B cell (primary cell): ENCODE measurements around the gene ASPG. TPM values are rescaled to one million over a fixed set of nuclear protein-coding genes. Genes with fewer than 3 reads are reported as not detected.

Source experiments
- ATAC-seq: fragments of 200-7000 bp; cut with Tn5 transposase; one replicate; pipeline ENCODE4 v1.10.0; 2021; ENCODE audit warnings: low read depth, mild to moderate bottlenecking, moderate number of reproducible peaks, moderate library complexity
- CTCF ChIA-PET: fragments of 350-600 bp; sonication (Branson Sonifier 250); formaldehyde crosslinking; loops from one replicate; lab custom pipeline; 2021; ENCODE audit warnings: antibody characterized with exemption, inconsistent platforms; lab: Charles Lee
- POLR2A ChIA-PET: fragments of 350-600 bp; sonication (Branson Sonifier 250); formaldehyde crosslinking; loops from one replicate; lab custom pipeline; 2021; ENCODE audit warnings: antibody characterized with exemption; lab: Charles Lee
- DNase-seq: peaks from one replicate; pipeline ENCODE4 v3.0.0; 2013
- H2AFZ ChIP-seq: 2 replicates; pipeline ENCODE4 v1.6.1; 2012; ENCODE audit warnings: mild to moderate bottlenecking, low read depth, low read length; ENCODE audit not compliant: insufficient read depth, poor library complexity, severe bottlenecking
- H3K27ac ChIP-seq, 2 donors: 1 replicate in 1 of 2; 2 replicates in 1 of 2; pipeline ENCODE4 v1.5.1; 2012 to 2013; ENCODE audit warnings: low read length in 2 of 2, mild to moderate bottlenecking in 2 of 2, moderate library complexity in 1 of 2
- H3K27me3 ChIP-seq, 4 experiments: fragments of 200-600 bp in 1 of 4; sonication (generic) in 1 of 4; replicated peaks in 1 of 4; 1 replicate in 2 of 4; 2 replicates in 2 of 4; pipeline versions ENCODE4 v1.6.1 to v1.7.0; 2013 to 2016; ENCODE audit warnings: low read length in 3 of 4, mild to moderate bottlenecking in 2 of 4, mixed read lengths in 1 of 4, moderate library complexity in 1 of 4; ENCODE audit not compliant: insufficient read depth in 4 of 4, control insufficient read depth in 3 of 4; ENCODE audit errors: control extremely low read depth in 1 of 4
- H3K36me3 ChIP-seq, 2 experiments: replicated peaks in 1 of 2; 1 replicate in 1 of 2; 2 replicates in 1 of 2; pipeline versions ENCODE4 v1.6.1 to v1.7.1; 2013; ENCODE audit warnings: low read length in 1 of 2; ENCODE audit not compliant: insufficient read depth in 2 of 2, control insufficient read depth in 1 of 2; ENCODE audit errors: control extremely low read depth in 1 of 2, extremely low read depth in 1 of 2
- H3K4me1 ChIP-seq, 2 donors: fragments of 200-600 bp in 1 of 2; sonication (generic) in 1 of 2; 1 replicate in 1 of 2; 2 replicates in 1 of 2; pipeline versions ENCODE4 v1.5.1 to v1.6.1; 2013 to 2017; ENCODE audit warnings: low read length in 2 of 2; ENCODE audit not compliant: control insufficient read depth in 2 of 2, insufficient read depth in 2 of 2
- H3K4me2 ChIP-seq: replicated peaks from 2 replicates; pipeline ENCODE3; 2012; ENCODE audit warnings: mild to moderate bottlenecking, low read depth, low read length; ENCODE audit not compliant: poor library complexity, severe bottlenecking
- H3K4me3 ChIP-seq, 5 experiments: fragments of 200-600 bp in 1 of 5; sonication (generic) in 1 of 5; 1 replicate in 3 of 5; 2 replicates in 2 of 5; pipeline versions ENCODE4 v1.5.1 to v1.7.0; 2011 to 2016; ENCODE audit warnings: low read length in 4 of 5, mild to moderate bottlenecking in 4 of 5, low read depth in 2 of 5, control low read depth in 1 of 5, moderate library complexity in 1 of 5; ENCODE audit not compliant: insufficient read depth in 1 of 5; ENCODE audit errors: control extremely low read depth in 1 of 5, extremely low read depth in 1 of 5
- H3K79me2 ChIP-seq: fragments of 200-600 bp; sonication (generic); one replicate; pipeline ENCODE4 v1.6.0; 2016; ENCODE audit warnings: low read length; ENCODE audit not compliant: control insufficient read depth, insufficient read depth
- H3K9ac ChIP-seq: fragments of 200-600 bp; sonication (generic); 2 replicates; pipeline ENCODE4 v1.6.1; 2017; ENCODE audit warnings: mild to moderate bottlenecking, low read length, moderate library complexity
- H3K9me3 ChIP-seq, 3 donors: one replicate each; pipeline versions ENCODE4 v1.6.1 to v1.7.1; 2013; ENCODE audit warnings: low read length in 2 of 3; ENCODE audit not compliant: control insufficient read depth in 2 of 3, insufficient read depth in 1 of 3; ENCODE audit errors: control extremely low read depth in 1 of 3
- H4K20me1 ChIP-seq: 2 replicates; pipeline ENCODE4 v1.6.0; 2012; ENCODE audit warnings: mild to moderate bottlenecking, low read length; ENCODE audit not compliant: insufficient read depth, control insufficient read depth, poor library complexity, severe bottlenecking
- H3K27ac Mint-ChIP-seq: one replicate; pipeline ENCODE4 v1.8.0; 2021; ENCODE audit warnings: mixed read lengths
- H3K27me3 Mint-ChIP-seq: one replicate; pipeline ENCODE4 v1.8.0; 2021; ENCODE audit warnings: mixed read lengths
- H3K4me1 Mint-ChIP-seq: one replicate; pipeline ENCODE4 v1.8.0; 2021; ENCODE audit warnings: mixed read lengths
- H3K4me3 Mint-ChIP-seq: one replicate; pipeline ENCODE4 v1.8.0; 2021; ENCODE audit warnings: mixed read lengths
- H3K9me3 Mint-ChIP-seq: one replicate; pipeline ENCODE4 v1.8.0; 2022; ENCODE audit warnings: mixed read lengths; ENCODE audit not compliant: insufficient read depth
- CTCF ChIP-seq: fragments of 200-600 bp; IDR thresholded peaks from one replicate; pipeline ENCODE4 v1.8.0; 2022; ENCODE audit warnings: antibody characterized with exemption, mild to moderate bottlenecking
- EZH2 ChIP-seq: IDR thresholded peaks from 2 replicates; pipeline ENCODE4 v1.6.1; 2012; ENCODE audit warnings: borderline replicate concordance, low read depth, mild to moderate bottlenecking, moderate library complexity, low read length; ENCODE audit not compliant: insufficient read depth, poor library complexity, severe bottlenecking
- WGBS: methylation state at CpG from one replicate; pipeline ENCODE4 v1.1.5; 2013; ENCODE audit warnings: missing lambda C conversion rate; ENCODE audit not compliant: insufficient coverage; 5-methylcytosine and 5-hydroxymethylcytosine counted together
- intact Hi-C: fragments of 100-400 bp; cut with micrococcal nuclease; formaldehyde crosslinking; loops from one replicate; pipeline ENCODE4 v1.10.0; 2022
- polyA plus RNA-seq: library from polyadenylated mRNA; depleted of rRNA; stranded (reverse); fragments of >200 nt; gene quantifications from 2 replicates; pipeline ENCODE4 v1.2.3, GENCODE V29; 2012
- total RNA-seq, 2 donors: library from RNA; stranded (reverse); fragments of 120-200 nt in 1 of 2; gene quantifications; 1 replicate in 1 of 2; 2 replicates in 1 of 2; pipeline versions ENCODE4 v1.2.3 to v1.2.4, GENCODE V29; 2013 to 2022

The ASPG gene
- total and polyA plus RNA-seq, 2 donors (not counting 1 experiment from before 2014, with no cell fraction given), result not detected

- DNase-seq, result peak; percentile 88
- H3K4me2 ChIP-seq, result peak overlapping the region; percentile 46
- peak; percentile 100 for TF ChIP-seq CTCF
- TF ChIP-seq EZH2, result no peak
- no peaks in the 10 kb centered on the region for H3K27me3 ChIP-seq
- intact Hi-C loops, result loop anchor here (1.0 kb wide), 2 partner anchors 16 to 53 kb away; no protein-coding TSS in a partner anchor
- Mint-ChIP-seq H3K27me3 (peaks cover 17% of the 10 kb centered on the region), H3K4me1 (peaks cover 6% of the 10 kb centered on the region), H3K9me3 (peaks cover 6% of the 10 kb centered on the region), H3K27ac (no peak overlapping the region), H3K4me3 (no peak overlapping the region)
- H3K9ac ChIP-seq, result no peak overlapping the region
- H2AFZ ChIP-seq, result peak overlapping the region; percentile 83
- H3K36me3 ChIP-seq, result no peaks in the 10 kb centered on the region
- no peak overlapping the region for H3K27ac ChIP-seq
- CTCF ChIA-PET, result interaction anchor here (0.7 to 1.9 kb wide), 22 partner anchors 9 to 603 kb away, joined by 3 to 18 read pairs (median 4); no protein-coding TSS in a partner anchor
- 4% methylated on average over 7 of the region's 7 CpGs for WGBS
- no peaks in the 10 kb centered on the region for H4K20me1 ChIP-seq
- H3K9me3 ChIP-seq, result peaks cover 0 to 10% (median 6%) of the 10 kb centered on the region in 3 donors
- H3K79me2 ChIP-seq, result no peaks in the 10 kb centered on the region
- H3K4me1 ChIP-seq, result peaks cover 4 to 8% of the 10 kb centered on the region in 2 donors
- peak; percentile 98 for ATAC-seq
- POLR2A ChIA-PET, result no interaction called here
- no peak overlapping the region for H3K4me3 ChIP-seq
Measured at GRCh38 chr14:104078031-104078455, 7.5 kb upstream of the ASPG start.

- H3K27me3 ChIP-seq, result peaks cover 0 to 9% (median 0%) of the 10 kb centered on the region in 4 experiments
- POLR2A ChIA-PET, result no interaction called here
- H3K36me3 ChIP-seq, result no peaks in the 10 kb centered on the region
- WGBS, result 94% methylated on average over 22 of the region's 23 CpGs
- ATAC-seq, result no peak
- no peak overlapping the region for H3K9ac ChIP-seq
- Mint-ChIP-seq H3K27me3 (peaks cover 26% of the 10 kb centered on the region), H3K27ac (no peak overlapping the region), H3K9me3 (no peaks in the 10 kb centered on the region), H3K4me1 (peaks cover 8% of the 10 kb centered on the region), H3K4me3 (no peak overlapping the region)
- H3K9me3 ChIP-seq, result peaks cover 0 to under 1% (median 0%) of the 10 kb centered on the region in 3 donors
- H3K79me2 ChIP-seq, result no peaks in the 10 kb centered on the region
- TF ChIP-seq EZH2 (no peak), CTCF (no peak)
- no peak overlapping the region for H3K4me2 ChIP-seq
- H3K4me1 ChIP-seq, result peaks cover 4 to 8% of the 10 kb centered on the region in 2 donors
- intact Hi-C loops, result no loop called here
- CTCF ChIA-PET, result no interaction called here
- no peak overlapping the region for H2AFZ ChIP-seq
- H3K27ac ChIP-seq, result no peak overlapping the region
- H3K4me3 ChIP-seq, result no peak overlapping the region
- no peaks in the 10 kb centered on the region for H4K20me1 ChIP-seq
- peak; percentile 3 for DNase-seq
Measured at GRCh38 chr14:104080376-104081260, 4.9 kb upstream of the ASPG start.
